SK-N-SH (cell line): ENCODE data around the gene RPS27L. TPM values are rescaled to one million over a fixed set of nuclear protein-coding genes. Genes with fewer than 3 reads are reported as not detected.

ENCODE experiments used
- CTCF ChIA-PET: fragments of 300-600, 350-600 bp; formaldehyde crosslinking; extraction: SDS; loops from one replicate; lab custom pipeline; 2021; lab: Yijun Ruan, JAX
- POLR2A ChIA-PET: fragments of 350-600 bp; sonication (Branson Sonifier 250); formaldehyde crosslinking; extraction: SDS; loops from one replicate; lab custom pipeline; 2020; ENCODE audit warnings: antibody characterized with exemption, inconsistent platforms; lab: Yijun Ruan, JAX
- DNase-seq: peaks from one replicate; pipeline ENCODE4 v3.0.0; 2012
- H2AFZ ChIP-seq: fragments of 200-600 bp; sonication (generic); 2 replicates; pipeline ENCODE4 v1.8.1; 2016; ENCODE audit warnings: antibody characterized with exemption, mild to moderate bottlenecking, low read depth
- H3F3A ChIP-seq: fragments of 200-600 bp; sonication (generic); replicated peaks from 2 replicates; pipeline ENCODE3; 2016; ENCODE audit warnings: antibody characterized with exemption, mild to moderate bottlenecking; ENCODE audit not compliant: insufficient read depth
- H3K27ac ChIP-seq, 2 experiments: fragments of 200-500 bp in 1 of 2; fragments of 200-600 bp in 1 of 2; sonication (Bioruptor generic) in 1 of 2; sonication (generic), shearing (Covaris generic) in 1 of 2; 2 replicates each; pipeline versions ENCODE4 v1.5.1 to v1.6.1; 2014 to 2016; ENCODE audit warnings: low read depth in 2 of 2, inconsistent platforms in 1 of 2, low read length in 1 of 2, mild to moderate bottlenecking in 1 of 2, mixed read lengths in 1 of 2
- H3K27me3 ChIP-seq: fragments of 200-600 bp; sonication (generic), shearing (Covaris generic); 2 replicates; pipeline ENCODE4 v1.6.1; 2016; ENCODE audit warnings: mixed run types; ENCODE audit not compliant: insufficient read depth
- H3K36me3 ChIP-seq, 2 experiments: fragments of 200-500 bp in 1 of 2; fragments of 200-600 bp in 1 of 2; sonication (Bioruptor generic) in 1 of 2; sonication (generic) in 1 of 2; replicated peaks in 1 of 2; 2 replicates each; pipeline versions ENCODE3 to v1.5.1; 2014 to 2016; ENCODE audit warnings: low read length in 1 of 2, mild to moderate bottlenecking in 1 of 2; ENCODE audit not compliant: insufficient read depth in 2 of 2, control insufficient read depth in 1 of 2
- H3K4me1 ChIP-seq, 2 experiments: fragments of 200-500 bp in 1 of 2; fragments of 200-600 bp in 1 of 2; sonication (Bioruptor generic) in 1 of 2; sonication (generic), shearing (Covaris generic) in 1 of 2; 2 replicates each; pipeline versions ENCODE4 v1.5.1 to v1.6.1; 2014 to 2016; ENCODE audit warnings: low read depth in 1 of 2, low read length in 1 of 2, mixed run types in 1 of 2; ENCODE audit not compliant: insufficient read depth in 2 of 2, control insufficient read depth in 1 of 2
- H3K4me2 ChIP-seq: fragments of 200-600 bp; sonication (generic), shearing (Covaris generic); 2 replicates; pipeline ENCODE4 v1.6.1; 2017; ENCODE audit warnings: mixed run types
- H3K4me3 ChIP-seq, 2 experiments: fragments of 200-500 bp in 1 of 2; fragments of 200-600 bp in 1 of 2; sonication (Bioruptor generic) in 1 of 2; sonication (generic), shearing (Covaris generic) in 1 of 2; 2 replicates each; pipeline versions ENCODE4 v1.5.1 to v1.8.1; 2014 to 2016; ENCODE audit warnings: low read depth in 2 of 2, inconsistent platforms in 1 of 2, low read length in 1 of 2, mild to moderate bottlenecking in 1 of 2, mixed read lengths in 1 of 2, moderate library complexity in 1 of 2
- H3K79me2 ChIP-seq: fragments of 200-600 bp; sonication (generic); 2 replicates; pipeline ENCODE4 v1.8.1; 2017; ENCODE audit warnings: mild to moderate bottlenecking; ENCODE audit not compliant: insufficient read depth
- H3K9ac ChIP-seq: fragments of 200-600 bp; sonication (generic); 2 replicates; pipeline ENCODE4 v1.6.1; 2017; ENCODE audit warnings: mixed run types
- H3K9me2 ChIP-seq: fragments of 200-600 bp; sonication (generic); 2 replicates; pipeline ENCODE4 v1.6.1; 2017; ENCODE audit warnings: mixed run types
- H3K9me3 ChIP-seq: fragments of 200-600 bp; sonication (generic); 2 replicates; pipeline ENCODE4 v1.6.1; 2017; ENCODE audit warnings: mixed run types, mild to moderate bottlenecking, moderate library complexity
- H4K20me1 ChIP-seq: fragments of 200-600 bp; sonication (generic); 2 replicates; pipeline ENCODE4 v1.6.1; 2017; ENCODE audit warnings: mild to moderate bottlenecking, mixed run types; ENCODE audit not compliant: insufficient read depth
- RCOR1 ChIP-seq: fragments of 150-350 bp; IDR thresholded peaks from 2 replicates; pipeline ENCODE4 v1.6.1; 2017; ENCODE audit warnings: antibody characterized with exemption, low read length
- SMC3 ChIP-seq: IDR thresholded peaks from 2 replicates; pipeline ENCODE4 v1.6.1; 2012; ENCODE audit warnings: low read depth, low read length, improper control_type of control experiment
- TAF1 ChIP-seq: IDR thresholded peaks from 2 replicates; pipeline ENCODE4 v1.6.1; 2012; ENCODE audit warnings: low read depth, mild to moderate bottlenecking, low read length, moderate library complexity, borderline replicate concordance
- WGBS: methylation state at CpG from one replicate; pipeline ENCODE4 v1.1.6; 2017; ENCODE audit warnings: low lambda C conversion rate; 5-methylcytosine and 5-hydroxymethylcytosine counted together
- polyA plus RNA-seq, 3 experiments: library from polyadenylated mRNA; depleted of rRNA; stranded (reverse); fragments of >200 nt; gene quantifications; 2 replicates each; pipeline ENCODE4 v1.2.3, GENCODE V29; 2012
- TF ChIP-seq, protein P1 (sequence below): IDR thresholded peaks from 2 replicates; pipeline ENCODE4; 2012
- TF ChIP-seq, protein P2 (sequence below): fragments of 150-350 bp; IDR thresholded peaks from 2 replicates; pipeline ENCODE4 v1.6.1; 2016; ENCODE audit warnings: mild to moderate bottlenecking, low read depth, low read length
- TF ChIP-seq, protein P3 (sequence below): fragments of 200-600 bp; sonication (generic); IDR thresholded peaks from 2 replicates; pipeline ENCODE4 v1.6.1; 2017; ENCODE audit warnings: antibody characterized with exemption, mild to moderate bottlenecking, moderate library complexity
- TF ChIP-seq, protein P4 (sequence below): IDR thresholded peaks from 2 replicates; pipeline ENCODE4 v1.6.1; 2012; ENCODE audit warnings: mild to moderate bottlenecking, low read depth, low read length, moderate library complexity

Gene RPS27L
- polyA plus RNA-seq, 1 of the 3 experiments (the other 2 are of a cell fraction): 319 TPM

DNA sequence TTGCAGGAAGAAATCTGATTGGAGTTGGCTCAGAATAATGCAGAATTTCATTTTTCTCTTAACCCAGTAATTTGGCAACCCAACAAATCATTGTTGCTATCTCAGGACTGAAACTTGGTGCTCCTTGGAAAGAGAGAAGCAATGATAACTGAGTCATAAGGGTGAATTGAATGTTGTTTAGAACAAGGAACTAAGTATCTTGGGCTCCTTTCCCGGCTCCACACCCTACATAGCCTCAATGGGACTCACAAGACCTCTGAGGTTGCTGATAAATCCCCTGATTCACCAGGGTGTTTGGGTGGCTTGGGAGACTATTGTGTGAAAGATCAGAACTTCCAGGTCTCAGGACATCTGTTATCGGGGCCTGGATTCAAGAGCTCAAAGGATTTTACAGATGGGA, 24.4 kb upstream of the RPS27L start:
- DNase-seq: no peak
- Histone ChIP-seq H3K9me2 (no peaks in the 10 kb centered on the region), H3K9me3 (no peaks in the 10 kb centered on the region), H3K4me3 (no peak overlapping the region), H3K9ac (no peak overlapping the region), H3K4me2 (no peak overlapping the region), H3K36me3 (no peaks in the 10 kb centered on the region), H3K4me1 (peaks cover 3 to 5% of the 10 kb centered on the region in 2 experiments; a peak in 1 of 4 replicates), H2AFZ (no peak overlapping the region), H3K27me3 (no peaks in the 10 kb centered on the region)
- WGBS: 82% methylated on average over 2 of the region's 2 CpGs
- ChIA-PET POLR2A (no interaction called here), CTCF (no interaction called here)
- TF ChIP-seq, protein P1, sequence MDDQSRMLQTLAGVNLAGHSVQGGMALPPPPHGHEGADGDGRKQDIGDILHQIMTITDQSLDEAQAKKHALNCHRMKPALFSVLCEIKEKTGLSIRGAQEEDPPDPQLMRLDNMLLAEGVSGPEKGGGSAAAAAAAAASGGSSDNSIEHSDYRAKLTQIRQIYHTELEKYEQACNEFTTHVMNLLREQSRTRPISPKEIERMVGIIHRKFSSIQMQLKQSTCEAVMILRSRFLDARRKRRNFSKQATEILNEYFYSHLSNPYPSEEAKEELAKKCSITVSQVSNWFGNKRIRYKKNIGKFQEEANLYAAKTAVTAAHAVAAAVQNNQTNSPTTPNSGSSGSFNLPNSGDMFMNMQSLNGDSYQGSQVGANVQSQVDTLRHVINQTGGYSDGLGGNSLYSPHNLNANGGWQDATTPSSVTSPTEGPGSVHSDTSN: no peak
- TF ChIP-seq TAF1: no peak
- TF ChIP-seq, all 33 proteins: peak for 0
- H4K20me1 ChIP-seq: no peaks in the 10 kb centered on the region
- no peaks in the 10 kb centered on the region for H3K79me2 ChIP-seq
- no peak overlapping the region for H3K27ac ChIP-seq
- peaks cover 3% of the 10 kb centered on the region for H3F3A ChIP-seq

DNA sequence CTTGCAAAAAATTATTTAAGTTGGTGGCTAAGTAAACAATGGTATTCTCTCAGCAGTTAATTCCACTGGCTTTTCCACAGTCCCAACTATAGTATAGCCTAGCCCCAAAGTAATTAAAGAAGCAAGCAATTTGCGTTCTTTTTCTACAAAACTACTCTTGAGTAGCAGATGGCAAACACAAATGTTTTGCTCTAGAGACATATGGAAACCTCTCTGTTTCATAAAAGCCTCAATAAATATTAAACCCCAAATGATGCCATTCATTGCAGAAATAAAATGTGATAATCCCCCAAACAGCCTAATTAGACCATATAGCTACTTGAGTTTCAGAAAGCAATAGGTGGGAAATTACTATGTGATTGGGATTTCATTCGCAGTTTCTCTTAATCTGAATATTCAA, 23.5 kb upstream of the RPS27L start:
- TF ChIP-seq, protein P2, sequence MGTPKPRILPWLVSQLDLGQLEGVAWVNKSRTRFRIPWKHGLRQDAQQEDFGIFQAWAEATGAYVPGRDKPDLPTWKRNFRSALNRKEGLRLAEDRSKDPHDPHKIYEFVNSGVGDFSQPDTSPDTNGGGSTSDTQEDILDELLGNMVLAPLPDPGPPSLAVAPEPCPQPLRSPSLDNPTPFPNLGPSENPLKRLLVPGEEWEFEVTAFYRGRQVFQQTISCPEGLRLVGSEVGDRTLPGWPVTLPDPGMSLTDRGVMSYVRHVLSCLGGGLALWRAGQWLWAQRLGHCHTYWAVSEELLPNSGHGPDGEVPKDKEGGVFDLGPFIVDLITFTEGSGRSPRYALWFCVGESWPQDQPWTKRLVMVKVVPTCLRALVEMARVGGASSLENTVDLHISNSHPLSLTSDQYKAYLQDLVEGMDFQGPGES: no peak
- TF ChIP-seq RCOR1 (no peak), SMC3 (no peak)
- TF ChIP-seq, protein P3, sequence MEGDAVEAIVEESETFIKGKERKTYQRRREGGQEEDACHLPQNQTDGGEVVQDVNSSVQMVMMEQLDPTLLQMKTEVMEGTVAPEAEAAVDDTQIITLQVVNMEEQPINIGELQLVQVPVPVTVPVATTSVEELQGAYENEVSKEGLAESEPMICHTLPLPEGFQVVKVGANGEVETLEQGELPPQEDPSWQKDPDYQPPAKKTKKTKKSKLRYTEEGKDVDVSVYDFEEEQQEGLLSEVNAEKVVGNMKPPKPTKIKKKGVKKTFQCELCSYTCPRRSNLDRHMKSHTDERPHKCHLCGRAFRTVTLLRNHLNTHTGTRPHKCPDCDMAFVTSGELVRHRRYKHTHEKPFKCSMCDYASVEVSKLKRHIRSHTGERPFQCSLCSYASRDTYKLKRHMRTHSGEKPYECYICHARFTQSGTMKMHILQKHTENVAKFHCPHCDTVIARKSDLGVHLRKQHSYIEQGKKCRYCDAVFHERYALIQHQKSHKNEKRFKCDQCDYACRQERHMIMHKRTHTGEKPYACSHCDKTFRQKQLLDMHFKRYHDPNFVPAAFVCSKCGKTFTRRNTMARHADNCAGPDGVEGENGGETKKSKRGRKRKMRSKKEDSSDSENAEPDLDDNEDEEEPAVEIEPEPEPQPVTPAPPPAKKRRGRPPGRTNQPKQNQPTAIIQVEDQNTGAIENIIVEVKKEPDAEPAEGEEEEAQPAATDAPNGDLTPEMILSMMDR: no peak
- TF ChIP-seq, protein P4, sequence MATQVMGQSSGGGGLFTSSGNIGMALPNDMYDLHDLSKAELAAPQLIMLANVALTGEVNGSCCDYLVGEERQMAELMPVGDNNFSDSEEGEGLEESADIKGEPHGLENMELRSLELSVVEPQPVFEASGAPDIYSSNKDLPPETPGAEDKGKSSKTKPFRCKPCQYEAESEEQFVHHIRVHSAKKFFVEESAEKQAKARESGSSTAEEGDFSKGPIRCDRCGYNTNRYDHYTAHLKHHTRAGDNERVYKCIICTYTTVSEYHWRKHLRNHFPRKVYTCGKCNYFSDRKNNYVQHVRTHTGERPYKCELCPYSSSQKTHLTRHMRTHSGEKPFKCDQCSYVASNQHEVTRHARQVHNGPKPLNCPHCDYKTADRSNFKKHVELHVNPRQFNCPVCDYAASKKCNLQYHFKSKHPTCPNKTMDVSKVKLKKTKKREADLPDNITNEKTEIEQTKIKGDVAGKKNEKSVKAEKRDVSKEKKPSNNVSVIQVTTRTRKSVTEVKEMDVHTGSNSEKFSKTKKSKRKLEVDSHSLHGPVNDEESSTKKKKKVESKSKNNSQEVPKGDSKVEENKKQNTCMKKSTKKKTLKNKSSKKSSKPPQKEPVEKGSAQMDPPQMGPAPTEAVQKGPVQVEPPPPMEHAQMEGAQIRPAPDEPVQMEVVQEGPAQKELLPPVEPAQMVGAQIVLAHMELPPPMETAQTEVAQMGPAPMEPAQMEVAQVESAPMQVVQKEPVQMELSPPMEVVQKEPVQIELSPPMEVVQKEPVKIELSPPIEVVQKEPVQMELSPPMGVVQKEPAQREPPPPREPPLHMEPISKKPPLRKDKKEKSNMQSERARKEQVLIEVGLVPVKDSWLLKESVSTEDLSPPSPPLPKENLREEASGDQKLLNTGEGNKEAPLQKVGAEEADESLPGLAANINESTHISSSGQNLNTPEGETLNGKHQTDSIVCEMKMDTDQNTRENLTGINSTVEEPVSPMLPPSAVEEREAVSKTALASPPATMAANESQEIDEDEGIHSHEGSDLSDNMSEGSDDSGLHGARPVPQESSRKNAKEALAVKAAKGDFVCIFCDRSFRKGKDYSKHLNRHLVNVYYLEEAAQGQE: no peak
- Histone ChIP-seq H3K27me3 (no peaks in the 10 kb centered on the region), H3K36me3 (no peaks in the 10 kb centered on the region), H3K4me2 (no peak overlapping the region), H3K27ac (no peak overlapping the region), H3F3A (no peaks in the 10 kb centered on the region), H2AFZ (no peak overlapping the region), H4K20me1 (no peaks in the 10 kb centered on the region), H3K79me2 (no peaks in the 10 kb centered on the region), H3K4me3 (no peak overlapping the region), H3K9me3 (no peaks in the 10 kb centered on the region), H3K4me1 (peaks cover 2 to 3% of the 10 kb centered on the region in 2 experiments; a peak in 1 of 4 replicates), H3K9ac (no peak overlapping the region), H3K9me2 (no peaks in the 10 kb centered on the region)
- ChIA-PET POLR2A (no interaction called here), CTCF (interaction anchor here (0.8 kb wide), 1 partner anchor 133 kb away, joined by 3 read pairs; no protein-coding TSS in a partner anchor)
- 92% methylated on average over 2 of the region's 2 CpGs for WGBS
- no peak for DNase-seq
